ENCODE results near the gene FADS3. TPM values are rescaled to one million over a fixed set of nuclear protein-coding genes. Genes with fewer than 3 reads are reported as not detected.

Gene FADS3
- total RNA-seq, 1 donor: 127 TPM

DNA sequence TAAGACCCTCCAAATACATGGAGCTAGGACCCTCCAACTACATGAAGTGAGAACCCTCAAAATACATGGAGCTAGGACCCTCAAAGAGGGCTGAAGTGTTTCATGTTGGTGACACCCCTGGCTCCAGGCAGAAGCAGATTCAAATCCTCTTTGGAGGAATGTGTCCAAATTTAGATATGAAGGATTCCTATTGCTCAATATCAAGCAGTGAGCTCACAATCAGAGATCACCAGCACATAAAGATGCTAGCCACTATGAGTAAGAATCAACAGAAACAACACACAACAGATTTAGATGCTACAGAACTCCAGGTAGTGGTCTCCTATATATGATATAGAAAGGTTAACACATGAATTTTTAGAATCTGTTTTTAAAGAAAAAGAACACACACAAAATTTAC is 37.3 kb upstream of the FADS3 start:
- H3K9me3 ChIP-seq (ENCODE audit: low read depth, low read length): no peaks in the 10 kb centered on the region

GRCh38 chr11:61927501-61927900 is 36.2 kb upstream of the FADS3 start:
- no peak overlapping the region for H3K27ac ChIP-seq (ENCODE audit: low read depth, low read length)
- TF ChIP-seq CTCF (IDR thresholded peaks at IDR 0.05; ENCODE audit: extremely low read depth, low read depth, low read length): no peak
- H3K9me3 ChIP-seq (ENCODE audit: low read depth, low read length): no peaks in the 10 kb centered on the region
- DNase-seq (ENCODE audit: insufficient read length, low spot score, missing footprints): no peak
- H3K4me2 ChIP-seq (ENCODE audit: insufficient read depth, low read length): no peak overlapping the region
- no peaks in the 10 kb centered on the region for H4K20me1 ChIP-seq (ENCODE audit: insufficient read depth, low read length)
- no peaks in the 10 kb centered on the region for H3K36me3 ChIP-seq (ENCODE audit: insufficient read depth, low read length)
- H2AFZ ChIP-seq (ENCODE audit: low read length): no peak overlapping the region
- no peak overlapping the region for H3K4me3 ChIP-seq (ENCODE audit: insufficient read depth, low read length)
- H3K27me3 ChIP-seq (ENCODE audit: insufficient read depth, low read length): no peaks in the 10 kb centered on the region
- H3K79me2 ChIP-seq (ENCODE audit: insufficient read depth, low read length): no peaks in the 10 kb centered on the region
- H3K4me1 ChIP-seq (ENCODE audit: insufficient read depth, low read length): peaks cover 9% of the 10 kb centered on the region

More for the DNA sequence above, 37.3 kb upstream of the FADS3 start:
- peak overlapping the region; percentile 29 for H2AFZ ChIP-seq (ENCODE audit: low read length)
- H3K79me2 ChIP-seq (ENCODE audit: insufficient read depth, low read length): no peaks in the 10 kb centered on the region
- H3K27me3 ChIP-seq (ENCODE audit: insufficient read depth, low read length): no peaks in the 10 kb centered on the region
- no peaks in the 10 kb centered on the region for H4K20me1 ChIP-seq (ENCODE audit: insufficient read depth, low read length)
- H3K36me3 ChIP-seq (ENCODE audit: insufficient read depth, low read length): no peaks in the 10 kb centered on the region
- no peak for TF ChIP-seq CTCF (IDR thresholded peaks at IDR 0.05; ENCODE audit: extremely low read depth, low read depth, low read length)
- no peak overlapping the region for H3K4me3 ChIP-seq (ENCODE audit: insufficient read depth, low read length)
- DNase-seq (ENCODE audit: insufficient read length, low spot score, missing footprints): no peak
- H3K27ac ChIP-seq (ENCODE audit: low read depth, low read length): no peak overlapping the region
- H3K4me1 ChIP-seq (ENCODE audit: insufficient read depth, low read length): peaks cover 3% of the 10 kb centered on the region
- no peak overlapping the region for H3K4me2 ChIP-seq (ENCODE audit: insufficient read depth, low read length)

DNA sequence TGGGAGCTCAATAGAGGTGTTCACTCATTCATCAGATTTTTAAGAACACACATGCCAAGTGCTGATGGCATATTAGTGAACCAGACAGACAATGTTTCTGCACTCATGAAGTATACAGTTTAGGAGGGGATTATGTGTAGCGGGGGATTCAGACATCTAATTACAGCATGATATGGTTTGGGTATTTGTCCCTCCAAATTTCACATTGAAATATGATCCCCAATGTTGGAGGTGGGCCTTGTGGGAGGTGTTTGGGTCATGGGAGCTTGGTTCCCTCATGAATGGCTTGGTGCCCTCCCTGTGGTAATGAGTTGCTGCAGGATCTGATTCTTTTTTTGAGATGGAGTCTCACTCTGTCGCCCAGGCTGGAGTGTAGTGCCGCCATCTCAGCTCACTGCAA is 34.9 kb upstream of the FADS3 start:
- H3K4me1 ChIP-seq (ENCODE audit: insufficient read depth, low read length): peaks cover 9% of the 10 kb centered on the region
- H3K9me3 ChIP-seq (ENCODE audit: low read depth, low read length): no peaks in the 10 kb centered on the region
- no peak for TF ChIP-seq CTCF (IDR thresholded peaks at IDR 0.05; ENCODE audit: extremely low read depth, low read depth, low read length)
- no peak overlapping the region for H3K4me3 ChIP-seq (ENCODE audit: insufficient read depth, low read length)
- no peaks in the 10 kb centered on the region for H3K36me3 ChIP-seq (ENCODE audit: insufficient read depth, low read length)
- no peak overlapping the region for H3K27ac ChIP-seq (ENCODE audit: low read depth, low read length)
- DNase-seq (ENCODE audit: insufficient read length, low spot score, missing footprints): no peak
- no peak overlapping the region for H3K4me2 ChIP-seq (ENCODE audit: insufficient read depth, low read length)
- no peak overlapping the region for H2AFZ ChIP-seq (ENCODE audit: low read length)
- H3K27me3 ChIP-seq (ENCODE audit: insufficient read depth, low read length): no peaks in the 10 kb centered on the region
- no peaks in the 10 kb centered on the region for H4K20me1 ChIP-seq (ENCODE audit: insufficient read depth, low read length)
- no peaks in the 10 kb centered on the region for H3K79me2 ChIP-seq (ENCODE audit: insufficient read depth, low read length)

DNA sequence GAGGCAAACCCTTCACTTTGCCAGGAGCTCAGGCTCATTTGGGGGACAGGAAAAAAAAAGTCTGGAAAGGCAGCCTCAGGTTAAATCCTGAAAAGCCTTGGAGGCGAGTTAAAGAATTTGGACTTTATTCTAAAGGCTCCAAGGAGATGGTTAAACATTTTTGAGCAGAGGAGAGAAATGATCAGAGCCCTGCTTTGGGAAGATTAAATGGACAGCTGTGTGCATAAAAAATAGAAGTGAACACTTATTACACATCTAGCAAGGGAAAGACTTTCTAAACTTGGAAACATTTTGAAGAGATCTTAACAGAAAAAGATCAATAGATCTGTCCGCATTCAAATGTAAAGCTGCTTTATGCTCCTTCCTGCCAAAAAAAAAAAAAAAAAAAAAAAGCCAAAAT is 34.4 kb upstream of the FADS3 start:
- Histone ChIP-seq H3K4me3 (ENCODE audit: insufficient read depth, low read length) (no peak overlapping the region), H3K4me2 (ENCODE audit: insufficient read depth, low read length) (no peak overlapping the region), H3K27ac (ENCODE audit: low read depth, low read length) (no peak overlapping the region), H3K9me3 (ENCODE audit: low read depth, low read length) (no peaks in the 10 kb centered on the region), H3K4me1 (ENCODE audit: insufficient read depth, low read length) (peaks cover 9% of the 10 kb centered on the region), H3K79me2 (ENCODE audit: insufficient read depth, low read length) (no peaks in the 10 kb centered on the region), H4K20me1 (ENCODE audit: insufficient read depth, low read length) (no peaks in the 10 kb centered on the region), H2AFZ (ENCODE audit: low read length) (no peak overlapping the region), H3K36me3 (ENCODE audit: insufficient read depth, low read length) (no peaks in the 10 kb centered on the region), H3K27me3 (ENCODE audit: insufficient read depth, low read length) (no peaks in the 10 kb centered on the region)
- no peak for TF ChIP-seq CTCF (IDR thresholded peaks at IDR 0.05; ENCODE audit: extremely low read depth, low read depth, low read length)
- DNase-seq (ENCODE audit: insufficient read length, low spot score, missing footprints): no peak

All from osteoblast (primary cell).